Colonic mucosa (tissue), 4 donors: Measurements from ENCODE around the gene KIF15. TPM values are rescaled to one million over a fixed set of nuclear protein-coding genes. Genes with fewer than 3 reads are reported as not detected.

Experiments used
- DNase-seq: peaks from one replicate; pipeline ENCODE4 v3.0.0-alpha.2; 2020
- H3K27ac ChIP-seq: fragments of 200-600 bp; one replicate; pipeline ENCODE4 v1.8.0; 2021
- H3K27me3 ChIP-seq: fragments of 200-600 bp; one replicate; pipeline ENCODE4 v1.8.0; 2021
- H3K36me3 ChIP-seq: fragments of 200-600 bp; one replicate; pipeline ENCODE4 v1.8.0; 2021
- H3K4me1 ChIP-seq: fragments of 200-600 bp; one replicate; pipeline ENCODE4 v1.8.0; 2021; ENCODE audit warnings: mild to moderate bottlenecking
- H3K4me3 ChIP-seq: fragments of 200-600 bp; one replicate; pipeline ENCODE4 v1.8.0; 2021
- H3K9ac ChIP-seq, 2 donors: one replicate each; pipeline ENCODE4 v1.7.0; 2013; ENCODE audit warnings: control low read depth in 2 of 2, low read depth in 2 of 2, low read length in 2 of 2
- H3K9me3 ChIP-seq: fragments of 200-600 bp; one replicate; pipeline ENCODE4 v1.8.0; 2021
- intact Hi-C: fragments of 100-400 bp; cut with DNase I; formaldehyde crosslinking; loops from one replicate; pipeline ENCODE4 v1.14.1; 2022
- total RNA-seq, 2 donors: library from RNA; stranded (reverse); fragmentation: NEBNext Ultra II Directional in 1 of 2; extraction: Animal tissue kit (Norgen Biotek cat#: 25700) in 1 of 2; gene quantifications; one replicate each; pipeline ENCODE4 v1.2.1, GENCODE V29; 2021
- TF ChIP-seq, protein P1 (sequence below): fragments of 200-600 bp; IDR thresholded peaks from one replicate; pipeline ENCODE4 v1.8.0; 2022; ENCODE audit warnings: antibody characterized with exemption, mild to moderate bottlenecking
- donor health status: healthy.
- donor health status: DM: no; HTN: no; CAD: no.
- donor health status: DM: no; HTN: no; CAD: no.

Gene KIF15
- total RNA-seq, 2 donors from 2014 or later = 5.9 to 21.3 TPM

DNA sequence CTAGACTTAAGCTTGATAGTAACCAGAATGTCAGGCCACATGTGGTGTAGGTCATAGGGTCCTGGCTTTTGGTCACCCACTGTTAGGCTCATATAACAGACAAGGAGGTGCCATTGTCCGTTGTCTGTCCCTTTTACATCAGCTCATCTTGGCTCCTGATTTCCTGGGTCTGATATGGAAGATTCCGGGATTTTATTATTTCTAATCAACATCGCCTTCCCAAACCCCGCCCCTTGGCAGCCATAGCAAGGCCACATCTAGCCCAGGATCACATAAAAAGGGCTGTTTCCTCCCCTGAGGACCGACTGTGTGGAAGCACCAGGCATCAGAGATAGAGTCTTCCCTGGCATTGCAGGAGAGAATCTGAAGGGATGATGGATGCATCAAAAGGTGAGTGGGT is 112.7 kb downstream of the KIF15 start, which contains the start of gene TGM4:
TGM4 (plus strand) TSS at position 301 of the 400 bp plus-strand sequence; CDS start at position 372, 71 bp downstream.
- no peaks in the 10 kb centered on the region for H3K9me3 ChIP-seq
- no peak within 1 kb of the TSS for H3K4me3 ChIP-seq
- H3K27ac ChIP-seq = no peak within 1 kb of the TSS
- intact Hi-C loops = no loop called here
- TF ChIP-seq, protein P1, sequence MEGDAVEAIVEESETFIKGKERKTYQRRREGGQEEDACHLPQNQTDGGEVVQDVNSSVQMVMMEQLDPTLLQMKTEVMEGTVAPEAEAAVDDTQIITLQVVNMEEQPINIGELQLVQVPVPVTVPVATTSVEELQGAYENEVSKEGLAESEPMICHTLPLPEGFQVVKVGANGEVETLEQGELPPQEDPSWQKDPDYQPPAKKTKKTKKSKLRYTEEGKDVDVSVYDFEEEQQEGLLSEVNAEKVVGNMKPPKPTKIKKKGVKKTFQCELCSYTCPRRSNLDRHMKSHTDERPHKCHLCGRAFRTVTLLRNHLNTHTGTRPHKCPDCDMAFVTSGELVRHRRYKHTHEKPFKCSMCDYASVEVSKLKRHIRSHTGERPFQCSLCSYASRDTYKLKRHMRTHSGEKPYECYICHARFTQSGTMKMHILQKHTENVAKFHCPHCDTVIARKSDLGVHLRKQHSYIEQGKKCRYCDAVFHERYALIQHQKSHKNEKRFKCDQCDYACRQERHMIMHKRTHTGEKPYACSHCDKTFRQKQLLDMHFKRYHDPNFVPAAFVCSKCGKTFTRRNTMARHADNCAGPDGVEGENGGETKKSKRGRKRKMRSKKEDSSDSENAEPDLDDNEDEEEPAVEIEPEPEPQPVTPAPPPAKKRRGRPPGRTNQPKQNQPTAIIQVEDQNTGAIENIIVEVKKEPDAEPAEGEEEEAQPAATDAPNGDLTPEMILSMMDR = no peak
- DNase-seq = no peak
- H3K4me1 ChIP-seq = no peaks in the 10 kb centered on the region
- no peak within 1 kb of the TSS for H3K9ac ChIP-seq
- H3K36me3 ChIP-seq = no peaks in the 10 kb centered on the region
- H3K27me3 ChIP-seq = no peaks in the 10 kb centered on the region

DNA sequence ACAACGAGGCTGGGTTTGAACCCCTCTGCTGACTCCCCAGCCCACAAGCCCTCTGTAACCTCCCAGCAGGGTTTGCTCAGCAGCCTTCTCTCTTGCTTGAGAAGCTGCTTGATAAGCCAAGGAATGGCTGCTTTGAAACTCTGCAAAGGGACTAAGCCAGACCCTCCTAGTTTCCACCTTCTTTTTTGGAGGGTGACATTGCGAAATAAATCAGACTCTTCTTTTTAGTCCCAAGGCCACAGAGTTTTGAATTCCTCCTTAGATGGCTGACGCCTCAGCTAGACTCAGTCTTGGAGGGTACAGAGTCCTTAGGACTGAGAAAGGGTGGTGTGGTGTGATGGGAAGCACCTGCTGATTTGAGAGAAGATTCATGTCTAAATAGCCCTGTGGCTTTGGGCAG is 114.0 kb downstream of the KIF15 start:
- H3K4me3 ChIP-seq = no peak overlapping the region
- no peak for DNase-seq
- H3K4me1 ChIP-seq = no peaks in the 10 kb centered on the region
- TF ChIP-seq, protein P1 = no peak
- H3K27me3 ChIP-seq = no peaks in the 10 kb centered on the region
- H3K9ac ChIP-seq = no peak overlapping the region
- intact Hi-C loops = no loop called here
- H3K36me3 ChIP-seq = no peaks in the 10 kb centered on the region
- no peak overlapping the region for H3K27ac ChIP-seq
- H3K9me3 ChIP-seq = no peaks in the 10 kb centered on the region

DNA sequence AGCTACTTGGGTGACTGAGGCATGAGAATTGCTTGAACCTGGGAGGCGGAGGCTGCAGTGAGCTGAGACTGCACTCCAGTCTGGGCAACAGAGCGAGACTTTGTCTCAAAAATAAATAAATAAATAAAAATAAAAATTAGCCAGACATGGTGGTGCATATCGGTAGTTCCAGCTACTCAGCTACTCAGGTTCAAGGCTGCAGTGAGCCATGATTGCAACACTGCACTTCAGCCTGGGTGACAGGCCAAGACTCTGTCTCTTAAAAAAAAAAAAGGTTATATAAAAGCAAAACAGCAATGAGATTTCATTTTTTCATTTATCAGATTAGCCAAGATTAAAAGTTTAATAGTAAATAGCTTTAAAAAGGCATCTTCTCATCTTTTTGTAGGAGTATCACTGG is 115.7 kb downstream of the KIF15 start:
- Histone ChIP-seq H3K27me3 (no peaks in the 10 kb centered on the region), H3K36me3 (no peaks in the 10 kb centered on the region), H3K9ac (no peak overlapping the region), H3K27ac (no peak overlapping the region), H3K4me1 (no peaks in the 10 kb centered on the region), H3K4me3 (no peak overlapping the region), H3K9me3 (no peaks in the 10 kb centered on the region)
- TF ChIP-seq, protein P1 = no peak
- no peak for DNase-seq
- intact Hi-C loops = no loop called here

DNA sequence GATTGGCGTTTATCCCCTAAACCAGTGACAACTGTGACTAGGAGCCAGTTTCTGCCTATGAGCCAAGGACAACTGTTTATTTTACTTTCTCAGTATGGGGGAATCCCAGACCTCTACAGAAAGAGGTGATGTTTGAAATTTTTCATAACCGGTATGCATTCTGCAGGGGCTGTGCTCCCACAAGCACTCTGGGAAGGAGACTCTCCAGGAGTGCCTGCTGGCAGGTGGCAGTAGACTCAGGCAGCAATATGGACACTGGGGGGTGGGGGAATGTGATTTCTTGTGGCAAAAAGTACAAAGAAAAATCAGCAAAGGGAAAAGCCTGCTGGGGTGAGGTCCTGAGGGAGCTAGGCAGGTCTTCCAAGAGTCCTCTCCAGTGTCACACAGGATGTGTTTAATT is 118.7 kb downstream of the KIF15 start:
- no peaks in the 10 kb centered on the region for H3K4me1 ChIP-seq
- H3K9me3 ChIP-seq = no peaks in the 10 kb centered on the region
- DNase-seq = no peak
- H3K36me3 ChIP-seq = no peaks in the 10 kb centered on the region
- intact Hi-C loops = no loop called here
- no peaks in the 10 kb centered on the region for H3K27me3 ChIP-seq
- H3K9ac ChIP-seq = no peak overlapping the region
- no peak overlapping the region for H3K4me3 ChIP-seq
- no peak overlapping the region for H3K27ac ChIP-seq
- TF ChIP-seq, protein P1 = no peak

DNA sequence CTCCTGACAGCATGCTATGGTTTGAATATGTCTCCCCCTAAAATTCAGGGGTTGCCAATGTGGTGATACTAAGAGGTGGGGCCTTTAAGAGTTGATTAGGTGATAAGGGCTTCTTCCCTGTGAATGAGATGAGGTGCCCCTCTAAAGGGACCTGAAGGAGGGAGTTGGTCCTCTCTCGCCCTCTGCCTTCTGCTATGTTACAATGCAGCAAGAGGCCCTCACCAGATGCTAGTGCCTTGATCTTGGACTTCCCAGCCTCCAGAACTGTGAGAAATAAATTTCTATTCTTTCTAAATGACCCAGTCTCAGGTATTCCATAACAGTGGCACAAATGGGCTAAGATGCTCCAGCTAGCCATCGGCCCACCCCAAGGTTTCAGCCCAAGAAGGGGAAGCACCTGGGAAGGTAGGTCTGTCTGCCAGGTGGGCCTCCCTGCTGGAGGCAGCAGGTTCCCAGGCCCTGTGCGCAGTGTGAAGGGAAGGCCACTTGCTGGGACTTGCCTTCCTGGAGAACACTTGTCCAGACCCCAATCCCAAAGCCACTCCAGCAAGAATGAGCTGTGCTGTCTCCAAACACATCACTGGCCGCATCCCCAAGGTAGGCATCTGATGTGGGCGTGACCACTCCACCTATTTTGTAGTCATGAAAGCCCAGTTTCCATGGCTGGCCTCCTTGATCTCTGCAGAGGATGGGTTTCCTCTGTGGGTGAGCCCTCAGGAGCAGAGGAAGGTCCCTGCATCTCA is 121.8 kb downstream of the KIF15 start:
- Histone ChIP-seq H3K4me3 (no peak overlapping the region), H3K9ac (no peak overlapping the region), H3K27me3 (no peaks in the 10 kb centered on the region), H3K9me3 (no peaks in the 10 kb centered on the region), H3K4me1 (no peaks in the 10 kb centered on the region), H3K36me3 (no peaks in the 10 kb centered on the region), H3K27ac (no peak overlapping the region)
- TF ChIP-seq, protein P1 = no peak
- intact Hi-C loops = no loop called here
- no peak for DNase-seq
